ENCODE measurements around the gene SAMD4A.

The SAMD4A gene

GRCh38 chr14:54681811-54682261 lies 114.9 kb downstream of the SAMD4A start:
- TF ChIP-seq CTCF (conservative IDR thresholded peaks at IDR 0.05; ENCODE audit: low read depth, low read length), result no peak
- DNase-seq (ENCODE audit: low read depth), result no peak
- no peak overlapping the region for H3K4me3 ChIP-seq (ENCODE audit: low read length)

- no peak for TF ChIP-seq CTCF (conservative IDR thresholded peaks at IDR 0.05; ENCODE audit: low read depth, low read length)
Observed at GRCh38 chr14:54682578-54682977, 115.7 kb downstream of the SAMD4A start.

DNA sequence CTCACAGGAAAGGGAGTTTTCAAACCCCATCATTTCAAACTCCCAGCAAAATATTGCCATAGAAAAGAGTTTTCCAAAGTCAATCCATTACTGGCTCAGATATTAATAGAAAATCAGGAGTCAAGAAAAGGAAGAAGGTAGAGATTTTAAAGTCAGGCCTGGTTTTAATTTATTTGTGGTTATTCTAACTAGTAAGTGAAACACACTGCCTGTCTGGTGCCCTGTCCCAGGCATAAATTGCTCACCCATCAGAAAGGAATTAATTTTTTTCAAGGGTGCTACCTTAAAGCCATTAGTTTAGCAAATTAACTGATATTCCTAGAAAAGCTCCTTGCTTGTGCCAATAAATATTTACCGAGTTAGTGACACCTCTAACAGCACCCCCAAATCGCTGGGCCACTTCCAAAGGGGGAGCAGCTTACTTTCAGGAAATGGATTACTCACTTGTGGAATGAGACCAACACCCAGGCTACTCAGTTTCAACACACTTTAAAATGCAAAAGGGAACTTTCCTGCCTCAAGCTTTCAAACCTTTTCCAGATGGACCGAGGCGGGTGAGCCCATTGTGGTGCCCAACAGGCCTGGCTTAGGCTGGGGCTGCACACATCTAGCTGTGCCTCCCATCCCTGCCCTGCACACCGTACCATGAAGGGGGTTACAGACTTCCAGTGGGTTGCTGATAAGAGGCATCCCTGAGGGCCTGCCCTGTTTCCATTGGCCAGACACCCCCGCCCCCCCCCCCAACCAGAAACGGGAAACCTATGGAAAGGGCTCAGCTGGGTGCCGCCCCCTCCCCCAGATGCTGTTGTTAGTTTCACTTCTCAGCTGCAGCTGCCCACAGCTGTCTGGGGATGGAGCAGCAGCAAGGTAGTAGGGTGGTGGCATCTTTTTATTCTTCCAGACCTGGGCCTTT lies 117.2 kb downstream of the SAMD4A start:
- H3K4me3 ChIP-seq (ENCODE audit: low read length), result no peak overlapping the region
- DNase-seq (ENCODE audit: low read depth), result no peak
- TF ChIP-seq CTCF (conservative IDR thresholded peaks at IDR 0.05; ENCODE audit: low read depth, low read length), result no peak

More at GRCh38 chr14:54682578-54682977, 115.7 kb downstream of the SAMD4A start:
- no peak overlapping the region for H3K4me3 ChIP-seq (ENCODE audit: low read length)
- no peak for DNase-seq (ENCODE audit: low read depth)

- H3K4me3 ChIP-seq (ENCODE audit: low read length), result no peak overlapping the region
- DNase-seq (ENCODE audit: low read depth), result no peak
- no peak for TF ChIP-seq CTCF (conservative IDR thresholded peaks at IDR 0.05; ENCODE audit: low read depth, low read length)
Observed at GRCh38 chr14:54685286-54685845, 118.4 kb downstream of the SAMD4A start.

GRCh38 chr14:54686219-54686870 lies 119.4 kb downstream of the SAMD4A start:
- DNase-seq (ENCODE audit: low read depth), result no peak
- no peak for TF ChIP-seq CTCF (conservative IDR thresholded peaks at IDR 0.05; ENCODE audit: low read depth, low read length)
- no peak overlapping the region for H3K4me3 ChIP-seq (ENCODE audit: low read length)

- H3K4me3 ChIP-seq (ENCODE audit: low read length), result no peak overlapping the region
- no peak for TF ChIP-seq CTCF (conservative IDR thresholded peaks at IDR 0.05; ENCODE audit: low read depth, low read length)
- DNase-seq (ENCODE audit: low read depth), result no peak
Observed at GRCh38 chr14:54686871-54687749, 120.2 kb downstream of the SAMD4A start.

Data from retinal pigment epithelial cell (primary cell).